NCI-H2081 treated with DMSO at 0.1 percent for 48 hours (cell line): Measurements from ENCODE around the gene POLR3B.

ENCODE experiments used
- DNase-seq: peaks from one replicate; lab custom pipeline; 2025; lab: John Stamatoyannopoulos, UW

Gene POLR3B

GRCh38 chr12:106415134-106415533 is 57.6 kb downstream of the POLR3B start:
- DNase-seq, result no peak

- no peak for DNase-seq
Measured at GRCh38 chr12:106416273-106416672, 58.7 kb downstream of the POLR3B start.

GRCh38 chr12:106417926-106418910 is 60.7 kb downstream of the POLR3B start:
- DNase-seq, result no peak

GRCh38 chr12:106418970-106419369 is 61.4 kb downstream of the POLR3B start:
- DNase-seq, result no peak

- DNase-seq, result no peak
Measured at GRCh38 chr12:106423291-106423690, 65.7 kb downstream of the POLR3B start.

GRCh38 chr12:106425061-106425702 is 67.6 kb downstream of the POLR3B start:
- DNase-seq, result no peak

GRCh38 chr12:106427917-106428316 is 70.4 kb downstream of the POLR3B start:
- no peak for DNase-seq

GRCh38 chr12:106428384-106428783 is 70.8 kb downstream of the POLR3B start:
- DNase-seq, result no peak

GRCh38 chr12:106429043-106429552 is 71.5 kb downstream of the POLR3B start:
- DNase-seq, result no peak

GRCh38 chr12:106429636-106430035 is 72.1 kb downstream of the POLR3B start:
- DNase-seq, result no peak

- no peak for DNase-seq
Measured at GRCh38 chr12:106431839-106432411, 74.4 kb downstream of the POLR3B start.

GRCh38 chr12:106433055-106433454 is 75.5 kb downstream of the POLR3B start:
- DNase-seq, result no peak

- DNase-seq, result no peak
Measured at GRCh38 chr12:106434526-106434925, 77.0 kb downstream of the POLR3B start.

- DNase-seq, result no peak
Measured at GRCh38 chr12:106436164-106436563, 78.6 kb downstream of the POLR3B start.

GRCh38 chr12:106442575-106442974 is 85.0 kb downstream of the POLR3B start:
- no peak for DNase-seq

- no peak for DNase-seq
Measured at GRCh38 chr12:106445053-106445452, 87.5 kb downstream of the POLR3B start.

- peak; percentile 42 for DNase-seq
Measured at GRCh38 chr12:106445959-106446358, 88.4 kb downstream of the POLR3B start.

GRCh38 chr12:106446419-106447092 is 89.0 kb downstream of the POLR3B start:
- peak; percentile 42 for DNase-seq

GRCh38 chr12:106452309-106452708 is 94.8 kb downstream of the POLR3B start:
- no peak for DNase-seq

GRCh38 chr12:106455111-106455510 is 97.6 kb downstream of the POLR3B start:
- no peak for DNase-seq

- no peak for DNase-seq
Measured at GRCh38 chr12:106459124-106459523, 101.6 kb downstream of the POLR3B start.

- no peak for DNase-seq
Measured at GRCh38 chr12:106459534-106459933, 102.0 kb downstream of the POLR3B start.
